Ovary (tissue), 3 donors: ENCODE results near the gene SLC10A1.

ENCODE experiments used
- CTCF ChIP-seq, 3 donors: fragments of 450-650 bp in 2 of 3; fragments of 200-600 bp in 1 of 3; IDR thresholded peaks; one replicate each; pipeline versions ENCODE4 v1.5.1 to v1.8.0; 2016 to 2022; ENCODE audit warnings: antibody characterized with exemption in 3 of 3, mild to moderate bottlenecking in 1 of 3
- EP300 ChIP-seq: sonication (generic); formaldehyde crosslinking; IDR thresholded peaks from one replicate; pipeline ENCODE4 v1.6.1; 2017; ENCODE audit warnings: antibody characterized with exemption
- POLR2A ChIP-seq: fragments of 450-650 bp; IDR thresholded peaks from one replicate; pipeline ENCODE4 v1.6.1; 2017; ENCODE audit warnings: antibody characterized with exemption, mild to moderate bottlenecking, moderate library complexity
- donor health status: DM: no; HTN: no; CAD: no.

GRCh38 chr14:69814397-69814796 lies 17.4 kb upstream of the SLC10A1 start:
- TF ChIP-seq CTCF (IDR thresholded peaks at IDR 0.05) = no peak
- no peak for TF ChIP-seq POLR2A
- TF ChIP-seq EP300 = no peak
